ENCODE measurements around the gene ACOT12. TPM values are rescaled to one million over a fixed set of nuclear protein-coding genes. Genes with fewer than 3 reads are reported as not detected.

ACOT12 gene
- total RNA-seq, 1 donor from 2014 or later, result not detected

DNA sequence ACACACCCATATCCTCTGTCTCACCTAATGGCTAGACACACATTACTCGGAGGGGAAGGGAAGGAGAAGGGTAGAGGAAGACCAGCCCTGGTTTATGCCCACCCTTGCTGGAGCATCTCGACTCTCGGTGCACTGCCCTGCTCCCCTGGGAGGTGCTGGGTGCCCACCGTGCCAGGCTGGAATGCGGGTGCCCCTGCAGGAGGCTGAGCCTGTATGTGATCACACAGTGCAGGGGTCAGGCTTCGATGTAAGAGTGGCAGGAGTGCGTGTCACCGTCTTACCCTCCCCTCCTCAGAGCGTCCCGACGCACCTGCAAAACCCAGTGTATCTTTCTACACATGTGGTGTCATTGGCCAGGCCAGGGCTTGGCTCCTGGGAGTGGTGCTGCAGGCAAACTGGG, 7.3 kb upstream of the ACOT12 start:
- TF ChIP-seq, protein P1, sequence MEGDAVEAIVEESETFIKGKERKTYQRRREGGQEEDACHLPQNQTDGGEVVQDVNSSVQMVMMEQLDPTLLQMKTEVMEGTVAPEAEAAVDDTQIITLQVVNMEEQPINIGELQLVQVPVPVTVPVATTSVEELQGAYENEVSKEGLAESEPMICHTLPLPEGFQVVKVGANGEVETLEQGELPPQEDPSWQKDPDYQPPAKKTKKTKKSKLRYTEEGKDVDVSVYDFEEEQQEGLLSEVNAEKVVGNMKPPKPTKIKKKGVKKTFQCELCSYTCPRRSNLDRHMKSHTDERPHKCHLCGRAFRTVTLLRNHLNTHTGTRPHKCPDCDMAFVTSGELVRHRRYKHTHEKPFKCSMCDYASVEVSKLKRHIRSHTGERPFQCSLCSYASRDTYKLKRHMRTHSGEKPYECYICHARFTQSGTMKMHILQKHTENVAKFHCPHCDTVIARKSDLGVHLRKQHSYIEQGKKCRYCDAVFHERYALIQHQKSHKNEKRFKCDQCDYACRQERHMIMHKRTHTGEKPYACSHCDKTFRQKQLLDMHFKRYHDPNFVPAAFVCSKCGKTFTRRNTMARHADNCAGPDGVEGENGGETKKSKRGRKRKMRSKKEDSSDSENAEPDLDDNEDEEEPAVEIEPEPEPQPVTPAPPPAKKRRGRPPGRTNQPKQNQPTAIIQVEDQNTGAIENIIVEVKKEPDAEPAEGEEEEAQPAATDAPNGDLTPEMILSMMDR (IDR thresholded peaks at IDR 0.05), result no peak
- Mint-ChIP-seq H3K4me3 (ENCODE audit: unreplicated experiment) (no peak overlapping the region), H3K9me3 (ENCODE audit: low read depth) (no peaks in the 10 kb centered on the region), H3K4me1 (ENCODE audit: low read depth) (peaks cover 6% of the 10 kb centered on the region), H3K27me3 (ENCODE audit: low read depth) (no peaks in the 10 kb centered on the region), H3K36me3 (ENCODE audit: low read depth) (no peaks in the 10 kb centered on the region), H3K27ac (ENCODE audit: unreplicated experiment) (no peak overlapping the region)
- DNase-seq (ENCODE audit: low spot score), result no peak

DNA sequence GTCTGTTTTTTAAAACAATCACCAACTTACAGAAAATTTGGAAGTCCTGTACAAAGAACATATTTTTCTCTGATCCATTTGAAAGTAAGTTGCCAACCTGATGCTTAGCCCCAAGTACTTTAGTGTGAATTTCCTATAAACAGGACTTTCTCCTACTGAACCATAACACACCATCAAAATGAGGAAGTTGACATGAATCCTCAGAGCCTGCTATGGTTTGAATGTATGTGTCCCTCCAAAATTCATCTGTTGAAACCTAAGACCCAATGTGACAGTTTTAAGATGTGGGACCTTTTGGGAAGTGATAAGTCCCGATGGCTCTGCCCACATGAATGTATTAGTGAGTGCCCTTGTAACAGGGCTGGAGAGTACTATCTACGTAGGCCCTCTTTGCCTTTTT, 6.4 kb upstream of the ACOT12 start:
- Mint-ChIP-seq H3K4me3 (ENCODE audit: unreplicated experiment) (no peak overlapping the region), H3K27ac (ENCODE audit: unreplicated experiment) (no peak overlapping the region), H3K27me3 (ENCODE audit: low read depth) (no peaks in the 10 kb centered on the region), H3K9me3 (ENCODE audit: low read depth) (peaks cover under 1% of the 10 kb centered on the region), H3K36me3 (ENCODE audit: low read depth) (no peaks in the 10 kb centered on the region), H3K4me1 (ENCODE audit: low read depth) (peaks cover 6% of the 10 kb centered on the region)
- DNase-seq (ENCODE audit: low spot score), result no peak
- TF ChIP-seq, protein P1 (IDR thresholded peaks at IDR 0.05), result no peak

DNA sequence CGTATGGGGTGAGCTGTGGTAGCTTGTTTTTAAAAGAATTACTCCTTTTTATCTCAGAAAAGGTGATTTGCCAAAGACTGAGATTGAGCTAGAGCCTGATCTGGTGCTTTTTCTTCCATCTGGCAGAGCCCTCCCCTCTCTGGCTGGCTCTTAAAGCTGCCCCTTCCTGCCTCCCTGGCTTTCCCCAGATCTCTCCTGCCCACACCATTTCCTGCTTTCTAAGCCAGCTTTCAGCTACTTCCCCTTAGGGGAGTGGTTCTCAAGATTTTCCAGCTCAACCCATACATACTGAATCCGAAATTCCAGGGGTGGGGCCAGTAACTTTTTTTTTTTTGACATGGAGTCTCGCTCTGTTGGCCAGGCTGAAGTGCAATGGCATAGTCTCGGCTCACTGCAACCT, 4.8 kb upstream of the ACOT12 start:
- H3K4me3 Mint-ChIP-seq (ENCODE audit: unreplicated experiment), result no peak overlapping the region
- no peak overlapping the region for H3K27ac Mint-ChIP-seq (ENCODE audit: unreplicated experiment)
- H3K27me3 Mint-ChIP-seq (ENCODE audit: low read depth), result no peaks in the 10 kb centered on the region
- DNase-seq (ENCODE audit: low spot score), result no peak
- no peaks in the 10 kb centered on the region for H3K36me3 Mint-ChIP-seq (ENCODE audit: low read depth)
- TF ChIP-seq, protein P1 (IDR thresholded peaks at IDR 0.05), result no peak
- peaks cover 6% of the 10 kb centered on the region for H3K9me3 Mint-ChIP-seq (ENCODE audit: low read depth)
- H3K4me1 Mint-ChIP-seq (ENCODE audit: low read depth), result peaks cover 11% of the 10 kb centered on the region

DNA sequence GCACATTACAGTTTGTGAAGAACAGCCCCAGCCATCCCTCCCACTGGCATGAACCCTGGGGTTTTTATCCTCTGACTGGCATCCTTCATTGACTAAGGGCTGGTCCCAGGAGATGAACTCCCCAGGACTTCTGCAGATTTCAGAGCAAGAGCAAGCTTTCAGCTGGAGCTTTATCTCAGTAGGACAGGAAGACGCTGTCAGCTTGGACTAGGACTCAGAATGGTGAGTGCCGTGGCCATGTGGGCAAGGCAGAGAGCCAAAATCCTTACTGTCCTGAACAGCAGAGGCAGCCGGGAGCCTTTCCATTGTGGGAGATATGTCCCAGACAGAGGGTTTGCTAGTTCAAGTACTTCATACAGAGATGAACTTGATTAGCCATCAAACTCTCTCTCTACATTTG, 3.2 kb upstream of the ACOT12 start:
- H3K36me3 Mint-ChIP-seq (ENCODE audit: low read depth), result no peaks in the 10 kb centered on the region
- no peaks in the 10 kb centered on the region for H3K27me3 Mint-ChIP-seq (ENCODE audit: low read depth)
- no peak overlapping the region for H3K4me3 Mint-ChIP-seq (ENCODE audit: unreplicated experiment)
- peaks cover 16% of the 10 kb centered on the region for H3K4me1 Mint-ChIP-seq (ENCODE audit: low read depth)
- no peak for DNase-seq (ENCODE audit: low spot score)
- no peak overlapping the region for H3K27ac Mint-ChIP-seq (ENCODE audit: unreplicated experiment)
- H3K9me3 Mint-ChIP-seq (ENCODE audit: low read depth), result peaks cover 6% of the 10 kb centered on the region
- TF ChIP-seq, protein P1 (IDR thresholded peaks at IDR 0.05), result no peak

DNA sequence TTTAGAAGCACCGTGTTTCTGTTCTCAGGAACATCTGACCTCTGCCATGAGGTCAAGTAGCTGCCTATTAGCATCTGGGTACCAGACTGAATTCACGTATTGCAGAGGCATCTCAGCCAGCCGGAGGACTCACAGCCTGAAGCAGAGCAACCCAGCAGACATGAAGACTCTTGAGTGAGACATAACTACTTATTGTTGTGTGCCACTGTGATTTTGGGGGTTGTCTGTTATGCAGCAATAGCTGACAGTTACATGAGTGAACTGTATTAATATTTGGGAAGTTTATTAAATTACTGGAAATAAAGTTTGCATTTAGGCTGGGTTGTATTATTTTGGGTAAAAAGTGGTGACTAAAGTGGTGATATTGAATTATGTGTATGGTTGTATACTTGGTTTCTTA, 1.3 kb upstream of the ACOT12 start:
- Mint-ChIP-seq H3K4me1 (ENCODE audit: low read depth) (peaks cover 16% of the 10 kb centered on the region), H3K27me3 (ENCODE audit: low read depth) (no peaks in the 10 kb centered on the region), H3K4me3 (ENCODE audit: unreplicated experiment) (no peak overlapping the region), H3K36me3 (ENCODE audit: low read depth) (no peaks in the 10 kb centered on the region), H3K9me3 (ENCODE audit: low read depth) (peaks cover 6% of the 10 kb centered on the region), H3K27ac (ENCODE audit: unreplicated experiment) (no peak overlapping the region)
- no peak for DNase-seq (ENCODE audit: low spot score)
- TF ChIP-seq, protein P1 (IDR thresholded peaks at IDR 0.05), result no peak

Data from chondrocyte (in vitro differentiated cells).